Ovary (tissue), 3 donors: Measurements from ENCODE around the gene EEF1E1.

ENCODE experiments used
- EP300 ChIP-seq: sonication (generic); formaldehyde crosslinking; IDR thresholded peaks from one replicate; pipeline ENCODE4 v1.6.1; 2017; ENCODE audit warnings: antibody characterized with exemption
- POLR2A ChIP-seq: fragments of 450-650 bp; IDR thresholded peaks from one replicate; pipeline ENCODE4 v1.6.1; 2017; ENCODE audit warnings: antibody characterized with exemption, mild to moderate bottlenecking, moderate library complexity
- TF ChIP-seq, protein P1 (sequence below), 3 donors: fragments of 450-650 bp in 2 of 3; fragments of 200-600 bp in 1 of 3; IDR thresholded peaks; one replicate each; pipeline versions ENCODE4 v1.5.1 to v1.8.0; 2016 to 2022; ENCODE audit warnings: antibody characterized with exemption in 3 of 3, mild to moderate bottlenecking in 1 of 3
- donor health status: DM: no; HTN: no; CAD: no.

DNA sequence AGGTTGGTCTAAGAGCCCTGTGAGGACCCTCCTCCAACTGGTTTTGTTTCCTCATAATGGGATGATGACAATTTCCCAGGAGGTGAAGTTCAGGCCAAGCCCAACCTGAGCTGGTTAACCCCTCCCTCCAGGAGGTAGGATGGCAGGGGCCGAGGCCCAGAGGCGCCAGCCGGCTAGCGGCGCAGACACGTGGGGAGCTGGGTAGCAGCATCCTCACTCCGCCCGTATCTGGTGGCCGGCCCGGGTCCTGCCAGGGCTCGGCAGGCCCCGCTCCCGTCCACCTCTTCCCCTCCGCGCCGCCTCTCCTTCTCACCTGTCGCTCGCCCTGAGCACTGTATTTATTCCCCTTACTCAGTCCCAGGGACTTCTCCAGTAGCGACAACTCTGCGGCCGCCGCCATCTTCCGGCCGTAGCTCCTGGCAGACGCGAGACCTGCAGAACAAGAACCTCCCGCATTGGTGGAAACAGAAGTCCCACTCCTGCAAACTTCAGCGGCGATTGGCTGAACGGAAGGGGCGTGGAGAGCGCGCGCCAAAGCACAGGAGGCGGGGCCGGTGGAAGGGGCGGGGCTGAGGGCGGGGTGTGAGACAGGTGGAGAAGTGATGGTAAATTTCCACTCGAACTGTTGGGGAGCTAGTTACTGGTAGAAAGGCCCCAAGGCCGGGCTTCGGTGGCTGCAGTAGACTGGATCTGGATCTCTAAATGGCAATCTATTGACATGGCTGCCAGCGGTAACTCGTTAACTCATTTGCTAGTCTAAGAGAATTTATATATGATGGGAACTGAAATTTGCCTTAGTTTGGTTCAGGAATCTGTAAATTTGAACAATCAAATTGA, at the start of gene EEF1E1:
- TF ChIP-seq, protein P1, sequence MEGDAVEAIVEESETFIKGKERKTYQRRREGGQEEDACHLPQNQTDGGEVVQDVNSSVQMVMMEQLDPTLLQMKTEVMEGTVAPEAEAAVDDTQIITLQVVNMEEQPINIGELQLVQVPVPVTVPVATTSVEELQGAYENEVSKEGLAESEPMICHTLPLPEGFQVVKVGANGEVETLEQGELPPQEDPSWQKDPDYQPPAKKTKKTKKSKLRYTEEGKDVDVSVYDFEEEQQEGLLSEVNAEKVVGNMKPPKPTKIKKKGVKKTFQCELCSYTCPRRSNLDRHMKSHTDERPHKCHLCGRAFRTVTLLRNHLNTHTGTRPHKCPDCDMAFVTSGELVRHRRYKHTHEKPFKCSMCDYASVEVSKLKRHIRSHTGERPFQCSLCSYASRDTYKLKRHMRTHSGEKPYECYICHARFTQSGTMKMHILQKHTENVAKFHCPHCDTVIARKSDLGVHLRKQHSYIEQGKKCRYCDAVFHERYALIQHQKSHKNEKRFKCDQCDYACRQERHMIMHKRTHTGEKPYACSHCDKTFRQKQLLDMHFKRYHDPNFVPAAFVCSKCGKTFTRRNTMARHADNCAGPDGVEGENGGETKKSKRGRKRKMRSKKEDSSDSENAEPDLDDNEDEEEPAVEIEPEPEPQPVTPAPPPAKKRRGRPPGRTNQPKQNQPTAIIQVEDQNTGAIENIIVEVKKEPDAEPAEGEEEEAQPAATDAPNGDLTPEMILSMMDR (IDR thresholded peaks at IDR 0.05) = no peak
- TF ChIP-seq POLR2A (peak; percentile 37), EP300 (no peak)
